Fibroblast of villous mesenchyme (primary cell): ENCODE results near the gene SYT17. TPM values are rescaled to one million over a fixed set of nuclear protein-coding genes. Genes with fewer than 3 reads are reported as not detected.
A peak's percentile ranks its signal among the peaks of the same experiment; 100 is the strongest.

Experiments
- DNase-seq: peaks from one replicate; pipeline ENCODE4 v3.0.0-alpha.2; 2010; ENCODE audit warnings: low read depth
- H3K4me3 ChIP-seq: 2 replicates; pipeline ENCODE4 v1.5.1; 2011; ENCODE audit warnings: low read depth, mild to moderate bottlenecking, low read length
- total RNA-seq: library from RNA; depleted of rRNA; stranded (reverse); fragments of >200 nt; gene quantifications from 2 replicates; pipeline ENCODE4 v1.2.3, GENCODE V29; 2012
- TF ChIP-seq, protein P1 (sequence below): IDR thresholded peaks from 2 replicates; pipeline ENCODE4 v1.5.1; 2012; ENCODE audit warnings: low read depth, mild to moderate bottlenecking, low read length; ENCODE audit not compliant: insufficient read depth

SYT17 gene
- total RNA-seq, 1 donor: under 0.01 TPM

DNA sequence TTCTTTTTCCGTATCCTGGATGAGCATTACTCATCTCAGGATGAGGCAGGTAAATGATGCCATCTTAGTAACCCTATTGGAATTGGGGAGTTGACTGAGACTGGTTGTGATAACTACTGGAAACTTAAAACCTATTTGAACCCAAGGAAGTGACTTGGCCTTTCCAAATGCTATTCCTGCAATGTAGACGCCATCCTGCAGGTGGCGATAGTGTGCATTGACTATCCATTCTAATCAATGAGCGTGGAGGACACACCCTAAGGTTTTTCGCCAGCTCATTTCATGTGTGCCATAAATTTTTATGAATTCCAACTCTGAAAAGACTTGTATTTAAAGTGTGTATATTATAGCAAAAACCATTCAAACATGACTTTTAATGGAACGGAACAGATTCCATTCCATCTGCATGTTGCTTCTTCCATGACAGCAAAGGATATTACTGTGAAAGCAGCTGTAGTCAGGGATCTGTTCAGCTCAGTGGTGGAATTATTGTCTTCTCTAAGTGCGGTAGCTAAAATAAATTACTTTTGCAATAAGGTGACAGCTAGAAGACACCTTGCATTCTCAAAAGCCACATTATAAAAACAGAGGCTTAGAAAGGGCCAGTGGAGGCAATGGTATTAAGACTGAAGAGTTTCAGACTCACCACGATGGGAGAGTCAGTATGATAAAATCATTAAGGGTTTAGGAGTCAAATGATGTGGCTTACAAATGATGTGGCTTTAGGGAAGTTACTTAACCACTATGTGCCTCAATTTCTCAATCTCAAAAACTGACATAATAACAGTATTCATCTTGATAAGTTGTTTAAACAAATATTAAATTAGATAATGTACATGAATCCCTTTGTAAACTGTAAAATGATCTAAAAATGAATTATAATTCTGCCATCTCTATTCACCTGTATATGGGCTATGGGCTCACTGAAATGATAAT lies 55.5 kb downstream of the SYT17 start:
- H3K4me3 ChIP-seq: no peak overlapping the region
- DNase-seq: peak; percentile 8
- TF ChIP-seq, protein P1, sequence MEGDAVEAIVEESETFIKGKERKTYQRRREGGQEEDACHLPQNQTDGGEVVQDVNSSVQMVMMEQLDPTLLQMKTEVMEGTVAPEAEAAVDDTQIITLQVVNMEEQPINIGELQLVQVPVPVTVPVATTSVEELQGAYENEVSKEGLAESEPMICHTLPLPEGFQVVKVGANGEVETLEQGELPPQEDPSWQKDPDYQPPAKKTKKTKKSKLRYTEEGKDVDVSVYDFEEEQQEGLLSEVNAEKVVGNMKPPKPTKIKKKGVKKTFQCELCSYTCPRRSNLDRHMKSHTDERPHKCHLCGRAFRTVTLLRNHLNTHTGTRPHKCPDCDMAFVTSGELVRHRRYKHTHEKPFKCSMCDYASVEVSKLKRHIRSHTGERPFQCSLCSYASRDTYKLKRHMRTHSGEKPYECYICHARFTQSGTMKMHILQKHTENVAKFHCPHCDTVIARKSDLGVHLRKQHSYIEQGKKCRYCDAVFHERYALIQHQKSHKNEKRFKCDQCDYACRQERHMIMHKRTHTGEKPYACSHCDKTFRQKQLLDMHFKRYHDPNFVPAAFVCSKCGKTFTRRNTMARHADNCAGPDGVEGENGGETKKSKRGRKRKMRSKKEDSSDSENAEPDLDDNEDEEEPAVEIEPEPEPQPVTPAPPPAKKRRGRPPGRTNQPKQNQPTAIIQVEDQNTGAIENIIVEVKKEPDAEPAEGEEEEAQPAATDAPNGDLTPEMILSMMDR: peak; percentile 65

DNA sequence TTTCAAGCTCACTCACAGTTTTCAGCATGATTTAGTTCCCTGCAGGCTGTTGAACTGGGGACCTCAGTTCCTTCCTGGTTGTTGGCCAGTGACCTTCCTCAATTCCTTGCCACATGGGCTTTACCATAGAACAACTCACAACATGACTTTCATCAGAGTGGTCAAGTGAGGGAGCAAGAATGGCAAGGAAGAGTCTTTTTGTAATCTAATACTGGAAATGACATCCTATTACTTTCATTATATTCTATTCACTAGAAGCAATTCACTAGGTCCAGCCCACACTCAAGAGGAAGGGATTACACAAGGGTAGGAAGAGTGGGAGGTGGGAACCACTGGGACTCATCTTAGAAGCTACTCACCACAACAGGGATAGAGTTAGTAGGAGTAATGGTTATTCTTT lies 57.6 kb downstream of the SYT17 start:
- TF ChIP-seq, protein P1: no peak
- no peak overlapping the region for H3K4me3 ChIP-seq
- DNase-seq: no peak

DNA sequence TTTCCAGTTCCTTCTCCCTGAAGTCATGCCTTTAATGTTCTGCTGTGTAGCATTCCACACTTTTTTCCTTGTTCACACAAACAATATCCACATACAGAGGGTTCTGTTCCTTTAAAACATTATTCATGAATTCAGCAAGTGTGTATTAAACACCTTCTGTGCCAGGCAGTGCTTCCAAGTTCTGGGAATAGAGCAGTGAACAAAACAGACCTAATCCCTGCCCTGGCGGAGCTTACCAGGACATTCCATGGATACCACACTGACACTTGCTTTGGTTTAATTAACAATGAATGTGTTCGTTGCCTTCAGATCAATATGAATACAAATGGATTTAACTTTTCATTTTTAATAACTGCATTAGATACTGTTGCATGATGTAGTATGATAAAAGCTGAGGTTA lies 59.6 kb downstream of the SYT17 start:
- no peak for DNase-seq
- TF ChIP-seq, protein P1: no peak
- no peak overlapping the region for H3K4me3 ChIP-seq

DNA sequence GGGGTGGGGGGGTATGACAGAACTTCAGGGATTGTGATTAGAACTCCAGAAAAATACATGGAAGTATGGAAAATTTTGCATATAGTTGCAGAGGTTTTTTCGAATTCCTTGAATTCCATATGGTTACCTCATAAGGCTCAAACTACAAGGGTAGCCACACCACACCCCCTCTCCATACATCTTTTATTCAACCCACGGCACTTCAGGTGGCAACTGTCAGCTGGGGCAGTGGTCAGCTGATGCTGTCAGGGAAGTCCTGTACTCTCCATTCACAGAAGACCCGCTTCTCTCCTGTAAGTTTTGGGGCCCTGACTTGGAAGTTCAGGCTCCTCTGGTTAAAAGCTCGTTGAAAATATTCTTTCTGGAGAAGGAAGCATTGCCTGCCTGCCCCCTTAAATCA lies 60.0 kb downstream of the SYT17 start:
- TF ChIP-seq, protein P1: no peak
- no peak for DNase-seq
- no peak overlapping the region for H3K4me3 ChIP-seq

DNA sequence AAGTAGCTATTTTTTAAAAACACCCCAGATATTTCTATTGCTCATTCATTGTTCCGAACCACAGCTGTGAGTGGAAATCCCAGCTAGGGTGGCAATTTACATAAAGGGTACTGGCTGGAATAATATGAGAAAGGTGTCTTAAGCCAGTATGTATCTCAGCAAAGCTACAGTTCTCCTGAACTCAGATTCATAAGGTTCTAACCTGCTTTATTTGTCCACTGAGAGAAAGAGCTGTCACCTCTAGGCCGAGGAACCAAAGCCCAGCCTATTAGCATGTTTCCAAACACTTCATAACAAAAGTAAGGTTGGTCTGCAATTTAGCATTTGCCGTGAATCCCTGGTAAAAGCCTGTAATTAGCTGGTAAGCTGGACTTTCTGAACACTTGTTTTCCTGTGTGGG lies 60.5 kb downstream of the SYT17 start:
- H3K4me3 ChIP-seq: no peak overlapping the region
- no peak for DNase-seq
- TF ChIP-seq, protein P1: no peak

DNA sequence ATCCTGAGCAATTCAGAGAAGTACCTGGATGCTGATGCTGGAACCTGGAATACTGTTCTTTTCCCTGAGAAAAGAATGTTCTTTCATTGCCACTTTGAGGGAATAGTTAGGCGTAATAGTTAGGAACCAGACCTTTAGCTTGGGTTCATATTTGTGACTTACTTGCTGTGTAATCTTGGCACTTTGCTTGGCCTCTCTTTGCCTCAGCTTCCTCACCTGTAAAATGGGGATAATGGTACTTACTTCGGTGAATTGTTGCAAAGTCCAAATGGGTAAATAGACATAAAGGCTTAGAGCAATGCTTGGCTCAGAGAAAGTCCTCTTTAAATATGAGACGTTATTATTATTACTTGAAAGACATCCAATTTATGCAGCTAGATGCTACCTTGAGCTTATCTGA lies 62.5 kb downstream of the SYT17 start:
- TF ChIP-seq, protein P1: no peak
- no peak overlapping the region for H3K4me3 ChIP-seq
- DNase-seq: no peak
